GM06990 (cell line): ENCODE measurements around the gene SMTNL2.
"Not testable (repeated sequence)": the region's sequence is repeated elsewhere in the genome, so short reads cannot be mapped to it uniquely, and the experiment has no call there.

Experiments used
- DNase-seq: peaks from one replicate; pipeline ENCODE4 v3.0.0-alpha.2; 2011; ENCODE audit not compliant: insufficient read length; ENCODE audit errors: extremely low read depth
- H3K27me3 ChIP-seq: replicated peaks from 2 replicates; pipeline ENCODE4 v1.6.0; 2011; ENCODE audit warnings: low read length; ENCODE audit not compliant: control insufficient read depth, insufficient read depth
- H3K36me3 ChIP-seq: 2 replicates; pipeline ENCODE4 v1.5.1; 2011; ENCODE audit warnings: low read length; ENCODE audit not compliant: control insufficient read depth, insufficient read depth
- H3K4me3 ChIP-seq: replicated peaks from 2 replicates; pipeline ENCODE4 v1.5.1; 2011; ENCODE audit warnings: low read depth, mild to moderate bottlenecking, control low read depth, low read length
- CTCF ChIP-seq: IDR thresholded peaks from 2 replicates; pipeline ENCODE4 v1.5.1; 2011; ENCODE audit warnings: low read length, control low read depth, mild to moderate bottlenecking, inconsistent platforms; ENCODE audit not compliant: insufficient read depth, poor library complexity, severe bottlenecking

SMTNL2 gene

GRCh38 chr17:4617590-4618351 lies 33.4 kb downstream of the SMTNL2 start:
- H3K36me3 ChIP-seq, result no peaks in the 10 kb centered on the region
- H3K4me3 ChIP-seq, result no peak overlapping the region
- H3K27me3 ChIP-seq, result no peaks in the 10 kb centered on the region; the same call in 1 of the 2 replicates
- no peak for TF ChIP-seq CTCF
- no peak for DNase-seq

GRCh38 chr17:4620531-4621101 lies 36.3 kb downstream of the SMTNL2 start:
- no peak for DNase-seq
- TF ChIP-seq CTCF, result no peak
- no peak overlapping the region for H3K4me3 ChIP-seq
- no peaks in the 10 kb centered on the region for H3K36me3 ChIP-seq
- H3K27me3 ChIP-seq, result no peaks in the 10 kb centered on the region; the same call in 1 of the 2 replicates

GRCh38 chr17:4622375-4622774 lies 38.0 kb downstream of the SMTNL2 start:
- Histone ChIP-seq H3K36me3 (no peaks in the 10 kb centered on the region), H3K27me3 (no peaks in the 10 kb centered on the region; the same call in 1 of the 2 replicates), H3K4me3 (no peak overlapping the region)
- DNase-seq, result no peak
- TF ChIP-seq CTCF, result no peak

- DNase-seq, result no peak
- Histone ChIP-seq H3K27me3 (no peaks in the 10 kb centered on the region; the same call in 1 of the 2 replicates), H3K4me3 (no peak overlapping the region), H3K36me3 (no peaks in the 10 kb centered on the region)
- no peak for TF ChIP-seq CTCF
These were observed 38.9 kb downstream of the SMTNL2 start for GRCh38 chr17:4623249-4623648.

GRCh38 chr17:4624451-4624911 lies 40.2 kb downstream of the SMTNL2 start:
- H3K27me3 ChIP-seq, H3K4me3 ChIP-seq, H3K36me3 ChIP-seq, DNase-seq: not testable (repeated sequence)

- DNase-seq, result no peak
- no peak for TF ChIP-seq CTCF
These were observed 40.9 kb downstream of the SMTNL2 start for GRCh38 chr17:4625181-4625617.

More at GRCh38 chr17:4625181-4625617, 40.9 kb downstream of the SMTNL2 start:
- no peaks in the 10 kb centered on the region; the same call in 1 of the 2 replicates for H3K27me3 ChIP-seq
- H3K4me3 ChIP-seq, result no peak overlapping the region
- no peaks in the 10 kb centered on the region for H3K36me3 ChIP-seq
